ENCODE data around the gene DHX8. TPM values are rescaled to one million over a fixed set of nuclear protein-coding genes. Genes with fewer than 3 reads are reported as not detected.

Gene DHX8
- total RNA-seq, 1 experiment from 2014 or later, result 24.4 TPM

DNA sequence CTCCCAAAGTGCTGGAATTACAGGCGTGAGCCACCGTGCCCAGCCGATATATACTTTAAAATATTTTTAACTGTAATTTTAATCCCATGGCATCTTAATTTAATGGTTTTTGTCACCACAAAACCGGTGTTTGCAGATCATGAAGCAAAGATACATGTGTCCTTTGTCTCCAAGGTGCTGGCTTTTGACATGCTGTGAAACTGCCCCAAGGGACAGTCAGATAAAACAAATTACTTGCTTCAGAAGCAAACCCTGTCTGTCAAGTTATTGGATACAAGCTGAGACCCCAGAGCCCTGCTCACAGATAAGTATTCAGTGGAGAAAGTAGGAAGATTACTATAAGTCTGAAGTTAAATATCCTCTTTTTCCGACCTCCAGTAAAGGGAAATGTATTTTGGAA, 45.1 kb upstream of the DHX8 start:
- H3K36me3 ChIP-seq (ENCODE audit: insufficient read depth, low read length, poor library complexity, severe bottlenecking), result no peaks in the 10 kb centered on the region
- H3K4me1 ChIP-seq (ENCODE audit: insufficient read depth, low read length, poor library complexity, severe bottlenecking), result no peaks in the 10 kb centered on the region
- CTCF ChIA-PET, result no interaction called here
- no TSS peak for BruUV-seq (replicated peaks)
- H3K9me3 ChIP-seq (ENCODE audit: low read depth, low read length, poor library complexity, severe bottlenecking), result no peaks in the 10 kb centered on the region
- H3K27me3 ChIP-seq (replicated peaks; ENCODE audit: insufficient read depth, low read depth, low read length, poor library complexity), result no peaks in the 10 kb centered on the region
- H3K4me3 ChIP-seq (ENCODE audit: low read depth, low read length, poor library complexity, severe bottlenecking), result no peak overlapping the region
- H3K27ac ChIP-seq (ENCODE audit: low read depth, low read length, poor library complexity, severe bottlenecking), result no peak overlapping the region
- DNase-seq (ENCODE audit: low spot score), result no peak
- intact Hi-C loops (cut with micrococcal nuclease; ENCODE audit: unreplicated experiment), result no loop called here
- TF ChIP-seq EZH2 (IDR thresholded peaks at IDR 0.05; ENCODE audit: borderline replicate concordance, low read depth, low read length, poor library complexity, severe bottlenecking), result no peak
- TF ChIP-seq, protein P1, sequence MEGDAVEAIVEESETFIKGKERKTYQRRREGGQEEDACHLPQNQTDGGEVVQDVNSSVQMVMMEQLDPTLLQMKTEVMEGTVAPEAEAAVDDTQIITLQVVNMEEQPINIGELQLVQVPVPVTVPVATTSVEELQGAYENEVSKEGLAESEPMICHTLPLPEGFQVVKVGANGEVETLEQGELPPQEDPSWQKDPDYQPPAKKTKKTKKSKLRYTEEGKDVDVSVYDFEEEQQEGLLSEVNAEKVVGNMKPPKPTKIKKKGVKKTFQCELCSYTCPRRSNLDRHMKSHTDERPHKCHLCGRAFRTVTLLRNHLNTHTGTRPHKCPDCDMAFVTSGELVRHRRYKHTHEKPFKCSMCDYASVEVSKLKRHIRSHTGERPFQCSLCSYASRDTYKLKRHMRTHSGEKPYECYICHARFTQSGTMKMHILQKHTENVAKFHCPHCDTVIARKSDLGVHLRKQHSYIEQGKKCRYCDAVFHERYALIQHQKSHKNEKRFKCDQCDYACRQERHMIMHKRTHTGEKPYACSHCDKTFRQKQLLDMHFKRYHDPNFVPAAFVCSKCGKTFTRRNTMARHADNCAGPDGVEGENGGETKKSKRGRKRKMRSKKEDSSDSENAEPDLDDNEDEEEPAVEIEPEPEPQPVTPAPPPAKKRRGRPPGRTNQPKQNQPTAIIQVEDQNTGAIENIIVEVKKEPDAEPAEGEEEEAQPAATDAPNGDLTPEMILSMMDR (conservative IDR thresholded peaks at IDR 0.05; ENCODE audit: low read depth, low read length), result no peak
- POLR2A ChIA-PET (ENCODE audit: low non-redundant PET), result no interaction called here

DNA sequence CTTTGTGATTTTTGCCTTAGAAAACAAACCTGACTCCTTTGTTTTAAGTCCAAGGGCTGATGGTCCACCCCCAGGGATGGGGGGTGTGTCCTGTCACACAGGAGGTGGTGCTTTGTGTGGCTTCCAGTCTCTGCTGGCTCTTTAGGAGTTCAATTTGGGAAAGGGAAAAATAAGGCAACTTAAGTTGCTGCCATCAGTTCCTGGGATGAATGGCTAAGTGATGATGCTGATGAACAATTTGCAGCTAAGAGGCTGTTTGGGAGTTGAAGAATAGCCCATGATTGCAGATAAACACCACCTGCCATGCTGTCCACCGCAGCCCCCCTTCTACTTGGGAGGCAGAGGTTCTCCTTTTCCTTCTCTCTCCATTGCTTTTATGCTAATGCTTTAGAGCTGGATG, 44.7 kb upstream of the DHX8 start:
- intact Hi-C loops (cut with micrococcal nuclease; ENCODE audit: unreplicated experiment), result no loop called here
- Histone ChIP-seq H3K27me3 (replicated peaks; ENCODE audit: insufficient read depth, low read depth, low read length, poor library complexity) (no peaks in the 10 kb centered on the region), H3K36me3 (ENCODE audit: insufficient read depth, low read length, poor library complexity, severe bottlenecking) (no peaks in the 10 kb centered on the region), H3K4me1 (ENCODE audit: insufficient read depth, low read length, poor library complexity, severe bottlenecking) (no peaks in the 10 kb centered on the region), H3K9me3 (ENCODE audit: low read depth, low read length, poor library complexity, severe bottlenecking) (no peaks in the 10 kb centered on the region), H3K27ac (ENCODE audit: low read depth, low read length, poor library complexity, severe bottlenecking) (no peak overlapping the region), H3K4me3 (ENCODE audit: low read depth, low read length, poor library complexity, severe bottlenecking) (no peak overlapping the region)
- TF ChIP-seq EZH2 (IDR thresholded peaks at IDR 0.05; ENCODE audit: borderline replicate concordance, low read depth, low read length, poor library complexity, severe bottlenecking), result no peak
- TF ChIP-seq, protein P1 (conservative IDR thresholded peaks at IDR 0.05; ENCODE audit: low read depth, low read length), result no peak
- CTCF ChIA-PET, result no interaction called here
- DNase-seq (ENCODE audit: low spot score), result no peak
- no TSS peak for BruUV-seq (replicated peaks)
- POLR2A ChIA-PET (ENCODE audit: low non-redundant PET), result no interaction called here

DNA sequence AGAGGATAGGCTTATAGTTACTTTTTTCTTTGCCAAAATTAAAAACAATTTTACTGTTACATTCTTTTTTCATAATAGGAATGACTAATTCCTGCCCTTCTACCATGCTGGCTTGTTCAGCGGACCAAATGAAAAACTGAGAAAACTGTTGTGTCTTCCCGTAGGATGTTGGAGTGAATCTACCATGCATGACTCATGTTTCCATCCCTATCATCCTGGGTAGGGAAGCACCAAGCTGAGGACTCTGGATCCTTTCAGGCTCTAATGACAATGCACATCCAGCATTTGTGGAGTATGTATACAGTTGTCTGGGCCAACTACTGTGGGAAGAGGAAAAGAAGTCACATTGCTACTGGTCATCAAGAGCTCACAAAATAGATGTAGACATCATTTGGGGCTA, 41.1 kb upstream of the DHX8 start:
- ChIA-PET POLR2A (ENCODE audit: low non-redundant PET) (no interaction called here), CTCF (no interaction called here)
- no peak for TF ChIP-seq EZH2 (IDR thresholded peaks at IDR 0.05; ENCODE audit: borderline replicate concordance, low read depth, low read length, poor library complexity, severe bottlenecking)
- TF ChIP-seq, protein P1 (conservative IDR thresholded peaks at IDR 0.05; ENCODE audit: low read depth, low read length), result no peak
- Histone ChIP-seq H3K4me1 (ENCODE audit: insufficient read depth, low read length, poor library complexity, severe bottlenecking) (no peaks in the 10 kb centered on the region), H3K27ac (ENCODE audit: low read depth, low read length, poor library complexity, severe bottlenecking) (no peak overlapping the region), H3K27me3 (replicated peaks; ENCODE audit: insufficient read depth, low read depth, low read length, poor library complexity) (no peaks in the 10 kb centered on the region), H3K36me3 (ENCODE audit: insufficient read depth, low read length, poor library complexity, severe bottlenecking) (no peaks in the 10 kb centered on the region), H3K9me3 (ENCODE audit: low read depth, low read length, poor library complexity, severe bottlenecking) (no peaks in the 10 kb centered on the region), H3K4me3 (ENCODE audit: low read depth, low read length, poor library complexity, severe bottlenecking) (no peak overlapping the region)
- DNase-seq (ENCODE audit: low spot score), result no peak
- intact Hi-C loops (cut with micrococcal nuclease; ENCODE audit: unreplicated experiment), result no loop called here
- no TSS peak for BruUV-seq (replicated peaks)

All from A673 (cell line).